SK-N-SH treated with all-trans-retinoic acid at 6 μM for 48 hours (cell line): ENCODE measurements around the gene THRB.

Source experiments
- ATAC-seq: fragments of 200-7000 bp; cut with Tn5 transposase; 3 replicates; pipeline ENCODE4 v1.9.1; 2020; ENCODE audit warnings: mild to moderate bottlenecking, moderate library complexity
- BACH2 ChIP-seq: fragments of 250-450 bp; sonication (Bioruptor Pico); IDR thresholded peaks from 2 replicates; pipeline ENCODE4 v1.9.0; 2021; ENCODE audit warnings: mild to moderate bottlenecking, borderline replicate concordance
- CREB5 ChIP-seq: fragments of 250-450 bp; sonication (Bioruptor Pico); IDR thresholded peaks from 2 replicates; pipeline ENCODE4 v1.5.1; 2020; ENCODE audit warnings: low read depth, mild to moderate bottlenecking, moderate library complexity
- ESRRG ChIP-seq: fragments of 250-450 bp; sonication (Bioruptor Pico); IDR thresholded peaks from 2 replicates; pipeline ENCODE4 v1.6.1; 2021; ENCODE audit warnings: mild to moderate bottlenecking
- GLIS3 ChIP-seq: fragments of 250-450 bp; sonication (Bioruptor Pico); IDR thresholded peaks from 2 replicates; pipeline ENCODE4 v1.5.0; 2020; ENCODE audit warnings: mild to moderate bottlenecking, moderate library complexity
- ISL1 ChIP-seq: fragments of 250-450 bp; sonication (Bioruptor Pico); IDR thresholded peaks from 2 replicates; pipeline ENCODE4 v2.1.2; 2022; ENCODE audit warnings: mild to moderate bottlenecking, moderate library complexity
- OSR1 ChIP-seq: fragments of 250-450 bp; sonication (Bioruptor Pico); IDR thresholded peaks from 2 replicates; pipeline ENCODE4 v1.8.0; 2022; ENCODE audit warnings: moderate library complexity, mild to moderate bottlenecking, inconsistent platforms
- PATZ1 ChIP-seq: fragments of 250-450 bp; sonication (Bioruptor Pico); IDR thresholded peaks from 2 replicates; pipeline ENCODE4 v1.8.0; 2020; ENCODE audit warnings: mild to moderate bottlenecking, moderate library complexity, borderline replicate concordance
- POU6F1 ChIP-seq: fragments of 250-450 bp; sonication (Bioruptor Pico); IDR thresholded peaks from 2 replicates; pipeline ENCODE4 v1.8.0; 2021; ENCODE audit warnings: low read depth, mild to moderate bottlenecking, moderate library complexity, borderline replicate concordance
- PPARA ChIP-seq: fragments of 250-450 bp; sonication (Bioruptor Pico); IDR thresholded peaks from 2 replicates; pipeline ENCODE4 v1.5.0; 2020; ENCODE audit warnings: mild to moderate bottlenecking, borderline replicate concordance
- RARB ChIP-seq: fragments of 250-450 bp; sonication (Bioruptor Pico); IDR thresholded peaks from 2 replicates; pipeline ENCODE4 v1.8.0; 2021; ENCODE audit warnings: mild to moderate bottlenecking, moderate library complexity
- TCF4 ChIP-seq: fragments of 250-450 bp; sonication (Bioruptor Pico); IDR thresholded peaks from 2 replicates; pipeline ENCODE4 v1.8.0; 2021; ENCODE audit warnings: mild to moderate bottlenecking, moderate library complexity, borderline replicate concordance
- TSHZ2 ChIP-seq: fragments of 250-450 bp; sonication (Bioruptor Pico); IDR thresholded peaks from 2 replicates; pipeline ENCODE4 v1.5.0; 2020; ENCODE audit warnings: mild to moderate bottlenecking, moderate library complexity
- ZC3H10 ChIP-seq: fragments of 250-450 bp; sonication (Bioruptor Pico); IDR thresholded peaks from 2 replicates; pipeline ENCODE4 v1.5.1; 2021; ENCODE audit warnings: mild to moderate bottlenecking, moderate library complexity
- ZFP3 ChIP-seq: fragments of 250-450 bp; sonication (Bioruptor Pico); IDR thresholded peaks from 2 replicates; pipeline ENCODE4 v1.5.0; 2020; ENCODE audit warnings: mild to moderate bottlenecking, moderate library complexity
- ZFP30 ChIP-seq: fragments of 450-650 bp; formaldehyde crosslinking; IDR thresholded peaks from 2 replicates; pipeline ENCODE4 v1.5.0; 2022; ENCODE audit warnings: mild to moderate bottlenecking, moderate library complexity
- ZNF565 ChIP-seq: fragments of 450-650 bp; formaldehyde crosslinking; conservative IDR thresholded peaks from 2 replicates; pipeline ENCODE4 v1.5.0; 2020; ENCODE audit warnings: low read depth, mild to moderate bottlenecking, moderate library complexity
- ZNF70 ChIP-seq: fragments of 450-650 bp; formaldehyde crosslinking; IDR thresholded peaks from 2 replicates; pipeline ENCODE4 v1.5.0; 2020; ENCODE audit warnings: mild to moderate bottlenecking, moderate library complexity
- ZNF8 ChIP-seq: fragments of 450-650 bp; formaldehyde crosslinking; IDR thresholded peaks from 2 replicates; pipeline ENCODE4 v1.5.0; 2020; ENCODE audit warnings: mild to moderate bottlenecking, moderate library complexity
- TF ChIP-seq, protein P1 (sequence below): fragments of 250-450 bp; sonication (Bioruptor Pico); IDR thresholded peaks from 2 replicates; pipeline ENCODE4 v1.5.1; 2021; ENCODE audit warnings: mild to moderate bottlenecking, moderate library complexity

The THRB gene

DNA sequence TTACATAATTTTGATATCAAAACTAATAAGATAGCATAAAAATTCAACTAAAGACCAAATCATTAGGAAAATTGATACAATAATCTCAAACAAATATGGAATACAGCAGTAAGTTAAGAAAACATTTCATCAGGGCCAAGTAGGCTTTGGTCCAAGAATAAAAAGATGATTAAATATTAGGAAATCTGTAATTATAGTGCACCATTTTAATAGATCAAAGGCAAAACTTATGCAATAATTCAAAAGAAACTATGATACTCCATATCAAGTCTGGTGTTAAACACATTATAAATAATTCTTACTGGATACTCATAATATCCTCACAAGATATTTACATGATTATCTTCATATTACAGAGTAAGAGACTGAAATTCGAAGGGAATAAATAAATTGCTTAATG is 51.2 kb downstream of the THRB start (continued):
- TF ChIP-seq TSHZ2, result no peak
- TF ChIP-seq, protein P1, sequence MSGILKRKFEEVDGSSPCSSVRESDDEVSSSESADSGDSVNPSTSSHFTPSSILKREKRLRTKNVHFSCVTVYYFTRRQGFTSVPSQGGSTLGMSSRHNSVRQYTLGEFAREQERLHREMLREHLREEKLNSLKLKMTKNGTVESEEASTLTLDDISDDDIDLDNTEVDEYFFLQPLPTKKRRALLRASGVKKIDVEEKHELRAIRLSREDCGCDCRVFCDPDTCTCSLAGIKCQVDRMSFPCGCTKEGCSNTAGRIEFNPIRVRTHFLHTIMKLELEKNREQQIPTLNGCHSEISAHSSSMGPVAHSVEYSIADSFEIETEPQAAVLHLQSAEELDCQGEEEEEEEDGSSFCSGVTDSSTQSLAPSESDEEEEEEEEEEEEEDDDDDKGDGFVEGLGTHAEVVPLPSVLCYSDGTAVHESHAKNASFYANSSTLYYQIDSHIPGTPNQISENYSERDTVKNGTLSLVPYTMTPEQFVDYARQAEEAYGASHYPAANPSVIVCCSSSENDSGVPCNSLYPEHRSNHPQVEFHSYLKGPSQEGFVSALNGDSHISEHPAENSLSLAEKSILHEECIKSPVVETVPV (CRISPR knock-in tag), result no peak
- TF ChIP-seq, all 23 proteins: peak for 0

DNA sequence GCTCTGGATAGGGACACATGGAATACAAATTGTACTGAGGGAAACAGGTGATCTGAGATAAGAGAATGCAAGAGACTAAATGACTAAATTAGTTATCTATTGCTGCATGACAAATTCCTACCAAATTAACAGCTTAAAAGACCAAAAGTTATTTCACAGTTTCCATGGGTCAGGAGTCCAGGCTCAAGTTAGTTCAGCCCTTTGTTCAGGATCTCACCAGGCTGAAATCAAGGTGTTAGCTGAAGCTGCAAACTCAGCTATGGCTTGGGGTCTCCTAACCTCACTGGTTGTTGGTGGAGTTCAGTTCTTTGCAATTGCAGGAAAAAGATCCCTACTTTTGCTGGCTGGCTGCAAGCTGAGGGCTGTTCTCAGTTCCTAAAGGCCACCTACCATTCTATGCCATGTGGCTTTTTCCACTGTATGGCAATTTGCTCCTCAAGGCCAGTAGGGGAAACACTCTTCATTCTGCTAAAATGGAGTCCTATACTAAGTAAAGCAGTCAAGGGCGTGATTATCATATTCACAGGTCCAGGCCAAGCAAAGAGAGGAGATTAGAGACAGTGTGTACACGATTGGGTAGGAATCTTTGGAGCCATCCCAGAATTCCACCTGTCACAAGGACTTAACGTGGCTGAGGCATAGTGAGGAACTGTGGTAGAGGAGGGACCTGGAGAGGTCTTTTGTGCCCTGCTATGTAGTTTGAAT is 53.7 kb downstream of the THRB start:
- no peak for TF ChIP-seq BACH2
- TF ChIP-seq ZFP30 (CRISPR knock-in tag), result no peak
- TF ChIP-seq TCF4 (CRISPR knock-in tag), result no peak
- TF ChIP-seq ESRRG, result no peak
- no peak for TF ChIP-seq CREB5 (CRISPR knock-in tag)
- no peak for TF ChIP-seq POU6F1
- no peak for TF ChIP-seq RARB (CRISPR knock-in tag)
- TF ChIP-seq PPARA (CRISPR knock-in tag), result no peak
- TF ChIP-seq, protein P1 (CRISPR knock-in tag), result no peak
- TF ChIP-seq TSHZ2, result no peak
- no peak for TF ChIP-seq OSR1 (CRISPR knock-in tag)
- no peak for TF ChIP-seq PATZ1 (CRISPR knock-in tag)
- TF ChIP-seq ISL1, result no peak
- TF ChIP-seq GLIS3 (CRISPR knock-in tag), result no peak
- TF ChIP-seq ZC3H10 (CRISPR knock-in tag), result no peak
- TF ChIP-seq ZFP3 (CRISPR knock-in tag), result no peak
- no peak for TF ChIP-seq ZNF565 (CRISPR knock-in tag)
- no peak for TF ChIP-seq ZNF70
- TF ChIP-seq ZNF8 (CRISPR knock-in tag), result no peak
- no peak for ATAC-seq
